H1 (cell line): ENCODE measurements around the gene TBC1D20. TPM values are rescaled to one million over a fixed set of nuclear protein-coding genes. Genes with fewer than 3 reads are reported as not detected.

ENCODE experiments used
- CTCF ChIA-PET: fragments of 300-600 bp; sonication (Branson Sonifier 250); formaldehyde crosslinking; loops from one replicate; lab custom pipeline; 2021; ENCODE audit not compliant: partially characterized antibody; lab: Charles Lee
- POLR2A ChIA-PET: fragments of 300-600 bp; sonication (Branson Sonifier 250); formaldehyde crosslinking; loops from one replicate; lab custom pipeline; 2021; ENCODE audit warnings: inconsistent platforms; ENCODE audit not compliant: partially characterized antibody; lab: Charles Lee
- DNase-seq, 2 experiments: peaks; one replicate each; pipeline versions ENCODE4 v3.0.0 to v3.0.0-alpha.2; 2010 to 2022; ENCODE audit warnings: low spot score in 2 of 2, low read depth in 1 of 2, mixed read lengths in 1 of 2
- FAIRE-seq: peaks from 2 replicates; lab custom pipeline; 2011; peaks lifted over from hg19 to GRCh38; lab: Jason Lieb, UNC
- H2AFZ ChIP-seq: 2 replicates; pipeline ENCODE4 v1.8.1; 2012; ENCODE audit warnings: low read length, inconsistent platforms
- H2AK5ac ChIP-seq: 2 replicates; pipeline ENCODE4 v1.6.1; 2013; ENCODE audit warnings: low read depth, low read length
- H2BK120ac ChIP-seq: replicated peaks from 2 replicates; pipeline ENCODE3; 2013; ENCODE audit warnings: low read depth, low read length, inconsistent platforms
- H2BK12ac ChIP-seq: 2 replicates; pipeline ENCODE4 v1.6.1; 2013; ENCODE audit warnings: low read depth, low read length
- H2BK15ac ChIP-seq: 2 replicates; pipeline ENCODE4 v1.6.1; 2013; ENCODE audit warnings: low read length
- H2BK20ac ChIP-seq: 2 replicates; pipeline ENCODE4 v1.6.1; 2013; ENCODE audit warnings: low read length
- H2BK5ac ChIP-seq: 2 replicates; pipeline ENCODE4 v1.6.1; 2013; ENCODE audit warnings: low read depth, low read length
- H3K14ac ChIP-seq: 2 replicates; pipeline ENCODE4 v1.6.1; 2013; ENCODE audit warnings: inconsistent platforms; ENCODE audit not compliant: insufficient read length
- H3K18ac ChIP-seq: 2 replicates; pipeline ENCODE4 v1.6.1; 2013; ENCODE audit warnings: low read length; ENCODE audit errors: extremely low read depth
- H3K23ac ChIP-seq: 2 replicates; pipeline ENCODE4 v1.6.1; 2013; ENCODE audit warnings: inconsistent platforms; ENCODE audit not compliant: insufficient read length
- H3K23me2 ChIP-seq: 2 replicates; pipeline ENCODE4 v1.6.1; 2013; ENCODE audit warnings: low read depth, low read length
- H3K27ac ChIP-seq: 2 replicates; pipeline ENCODE4 v1.6.1; 2011; ENCODE audit warnings: low read depth, low read length, inconsistent platforms
- H3K27me3 ChIP-seq, 4 experiments: replicated peaks in 1 of 4; 1 replicate in 1 of 4; 2 replicates in 3 of 4; pipeline versions ENCODE4 v1.6.1 to v1.8.1; 2011 to 2013; ENCODE audit warnings: low read length in 3 of 4, mild to moderate bottlenecking in 3 of 4, inconsistent platforms in 2 of 4, mixed read lengths in 2 of 4, moderate library complexity in 1 of 4; ENCODE audit not compliant: control insufficient read depth in 3 of 4, insufficient read depth in 3 of 4; ENCODE audit errors: extremely low read depth in 1 of 4
- H3K36me3 ChIP-seq, 4 experiments: 2 replicates each; pipeline versions ENCODE4 v1.6.1 to v1.8.1; 2011 to 2013; ENCODE audit warnings: mild to moderate bottlenecking in 4 of 4, low read length in 3 of 4, moderate library complexity in 2 of 4, control low read depth in 1 of 4, inconsistent platforms in 1 of 4; ENCODE audit not compliant: insufficient read depth in 4 of 4, control insufficient read depth in 2 of 4
- H3K4ac ChIP-seq: replicated peaks from 2 replicates; pipeline ENCODE3; 2013; ENCODE audit warnings: low read length, low read depth, mixed read lengths, inconsistent platforms; ENCODE audit not compliant: insufficient read length
- H3K4me1 ChIP-seq, 4 experiments: replicated peaks in 1 of 4; 1 replicate in 1 of 4; 2 replicates in 3 of 4; pipeline versions ENCODE4 v1.6.1 to v1.8.1; 2011 to 2013; ENCODE audit warnings: low read length in 3 of 4, inconsistent platforms in 2 of 4, mixed read lengths in 1 of 4; ENCODE audit not compliant: insufficient read depth in 4 of 4, control insufficient read depth in 3 of 4
- H3K4me2 ChIP-seq, 2 experiments: 2 replicates each; pipeline versions ENCODE4 v1.6.1 to v1.8.1; 2011 to 2013; ENCODE audit warnings: low read depth in 2 of 2, low read length in 2 of 2, control low read depth in 1 of 2, inconsistent platforms in 1 of 2, mild to moderate bottlenecking in 1 of 2; ENCODE audit not compliant: insufficient read depth in 1 of 2
- H3K4me3 ChIP-seq, 4 experiments: fragments of 200-600, 300-600 bp in 1 of 4; sonication (generic), shearing (Covaris generic), sonication (Bioruptor Twin) in 1 of 4; 2 replicates each; pipeline versions ENCODE4 v1.5.1 to v1.8.1; 2011 to 2016; ENCODE audit warnings: low read length in 4 of 4, low read depth in 3 of 4, control low read depth in 2 of 4, inconsistent platforms in 2 of 4, mild to moderate bottlenecking in 2 of 4, mixed read lengths in 1 of 4, moderate library complexity in 1 of 4; ENCODE audit not compliant: insufficient read depth in 2 of 4; ENCODE audit errors: extremely low read depth in 1 of 4
- H3K56ac ChIP-seq: replicated peaks from 2 replicates; pipeline ENCODE3; 2013; ENCODE audit warnings: low read depth, mild to moderate bottlenecking, mixed read lengths, low read length, inconsistent platforms; ENCODE audit not compliant: insufficient read length
- H3K79me1 ChIP-seq: 2 replicates; pipeline ENCODE4 v1.6.1; 2013; ENCODE audit warnings: low read depth, low read length, control low read depth
- H3K79me2 ChIP-seq, 2 experiments: 2 replicates each; pipeline versions ENCODE4 v1.6.1 to v1.8.1; 2012 to 2013; ENCODE audit warnings: low read length in 2 of 2, mild to moderate bottlenecking in 2 of 2, inconsistent platforms in 1 of 2; ENCODE audit not compliant: insufficient read depth in 2 of 2, control insufficient read depth in 1 of 2
- H3K9ac ChIP-seq, 4 experiments: replicated peaks in 1 of 4; 1 replicate in 1 of 4; 2 replicates in 3 of 4; pipeline versions ENCODE4 v1.6.1 to v1.8.1; 2011 to 2013; ENCODE audit warnings: low read depth in 3 of 4, low read length in 3 of 4, control low read depth in 2 of 4, mild to moderate bottlenecking in 2 of 4, moderate library complexity in 2 of 4, inconsistent platforms in 1 of 4; ENCODE audit errors: extremely low read depth in 1 of 4
- H3K9me3 ChIP-seq, 2 experiments: 2 replicates each; pipeline versions ENCODE4 v1.6.1 to v1.8.1; 2012 to 2013; ENCODE audit warnings: mild to moderate bottlenecking in 2 of 2, moderate library complexity in 2 of 2, control low read depth in 1 of 2, inconsistent platforms in 1 of 2, low read depth in 1 of 2, low read length in 1 of 2, mixed read lengths in 1 of 2; ENCODE audit not compliant: insufficient read depth in 2 of 2
- H4K20me1 ChIP-seq, 2 experiments: replicated peaks in 1 of 2; 2 replicates each; pipeline versions ENCODE3 to v1.8.1; 2011 to 2013; ENCODE audit warnings: inconsistent platforms in 2 of 2, low read length in 2 of 2, mild to moderate bottlenecking in 1 of 2; ENCODE audit not compliant: insufficient read depth in 2 of 2, control insufficient read depth in 1 of 2
- H4K5ac ChIP-seq: 2 replicates; pipeline ENCODE4 v1.6.1; 2013; ENCODE audit warnings: low read length, low read depth, mixed read lengths, inconsistent platforms; ENCODE audit not compliant: insufficient read length
- H4K8ac ChIP-seq: 2 replicates; pipeline ENCODE4 v1.8.0; 2013; ENCODE audit warnings: mild to moderate bottlenecking, moderate library complexity, low read length, inconsistent platforms; ENCODE audit not compliant: insufficient read depth; ENCODE audit errors: extremely low read depth
- H4K91ac ChIP-seq: replicated peaks from 2 replicates; pipeline ENCODE3; 2013; ENCODE audit warnings: low read length, mixed read lengths, inconsistent platforms; ENCODE audit not compliant: insufficient read length
- BCL11A ChIP-seq, 2 experiments: IDR thresholded peaks; one replicate each; pipeline ENCODE4 v1.6.1; 2011; ENCODE audit warnings: low read depth in 2 of 2, low read length in 2 of 2, mild to moderate bottlenecking in 2 of 2
- CEBPB ChIP-seq: IDR thresholded peaks from 2 replicates; pipeline ENCODE4 v1.6.1; 2012; ENCODE audit warnings: low read depth, low read length
- CHD2 ChIP-seq: IDR thresholded peaks from 2 replicates; pipeline ENCODE4 v1.6.1; 2012; ENCODE audit warnings: low read length, improper control_type of control experiment
- KDM1A ChIP-seq: fragments of 200-600, 300-600 bp; sonication (generic); IDR thresholded peaks from 2 replicates; pipeline ENCODE4 v1.7.1; 2016; ENCODE audit warnings: mild to moderate bottlenecking, low read length, borderline replicate concordance
- MAX ChIP-seq: IDR thresholded peaks from 2 replicates; pipeline ENCODE4 v1.6.1; 2012; ENCODE audit warnings: inconsistent platforms
- NRF1 ChIP-seq: IDR thresholded peaks from 2 replicates; pipeline ENCODE4 v1.6.1; 2011; ENCODE audit warnings: mild to moderate bottlenecking, low read depth, low read length, improper control_type of control experiment
- POLR2AphosphoS5 ChIP-seq: IDR thresholded peaks from 2 replicates; pipeline ENCODE4 v1.6.1; 2011; ENCODE audit warnings: low read depth, low read length
- RBBP5 ChIP-seq: IDR thresholded peaks from 2 replicates; pipeline ENCODE4 v1.7.1; 2012; ENCODE audit warnings: low read depth, mild to moderate bottlenecking, inconsistent platforms, low read length, moderate library complexity, borderline replicate concordance
- RFX5 ChIP-seq: IDR thresholded peaks from 2 replicates; pipeline ENCODE4 v1.6.1; 2011; ENCODE audit warnings: low read depth, low read length, improper control_type of control experiment, borderline replicate concordance
- SRF ChIP-seq: IDR thresholded peaks from 2 replicates; pipeline ENCODE4 v1.6.1; 2011; ENCODE audit warnings: mild to moderate bottlenecking, low read depth, low read length, moderate library complexity
- TAF7 ChIP-seq: optimal IDR thresholded peaks from 2 replicates; pipeline ENCODE3; 2011; ENCODE audit warnings: low read depth, mild to moderate bottlenecking, inconsistent platforms, low read length, moderate library complexity, borderline replicate concordance
- TEAD4 ChIP-seq: IDR thresholded peaks from 2 replicates; pipeline ENCODE4 v1.6.1; 2012; ENCODE audit warnings: low read depth, low read length, inconsistent platforms, mixed read lengths
- WGBS, 2 experiments: shearing (Covaris generic) in 1 of 2; methylation state at CpG; one replicate each; pipeline versions ENCODE4 v1.1.6 to v1.1.7; 2013 to 2015; ENCODE audit warnings: low lambda C conversion rate in 2 of 2, mixed read lengths in 2 of 2, inconsistent platforms in 1 of 2, low coverage in 1 of 2, missing lambda C conversion rate in 1 of 2; ENCODE audit not compliant: insufficient replicate concordance in 2 of 2, insufficient coverage in 1 of 2, insufficient read length in 1 of 2; ENCODE audit errors: extremely low coverage in 1 of 2, missing lambda C conversion rate in 1 of 2; 5-methylcytosine and 5-hydroxymethylcytosine counted together
- polyA plus RNA-seq, 7 experiments: library from polyadenylated mRNA; depleted of rRNA in 3 of 7; stranded (reverse) in 5 of 7; unstranded in 2 of 7; fragments of >200 nt in 5 of 7; fragments of 200-250 nt in 2 of 7; gene quantifications; 1 replicate in 5 of 7; 2 replicates in 1 of 7; 4 replicates in 1 of 7; pipeline versions ENCODE4 v1.2.1 to v1.2.3, GENCODE V29; 2011 to 2013; ENCODE audit warnings: missing spikeins in 2 of 7, mixed read lengths in 2 of 7
- total RNA-seq: library from RNA; stranded (reverse); fragmentation: NEBNext Ultra II Directional; extraction: Animal tissue kit (Norgen Biotek cat#: 25700); gene quantifications from 2 replicates; pipeline ENCODE4 v1.2.1, GENCODE V29; 2021
- TF ChIP-seq, protein P1 (sequence below): IDR thresholded peaks from 2 replicates; pipeline ENCODE4 v1.6.1; 2012; ENCODE audit warnings: low read length, inconsistent platforms

Gene TBC1D20
- total and polyA plus RNA-seq, 2 of the 8 experiments (the other 6 are each of a cell fraction or from before 2014, with no cell fraction given) = 14.5 to 17.1 TPM

- H3K79me1 ChIP-seq = no peaks in the 10 kb centered on the region
- peaks cover 0 to 13% (median 4%) of the 10 kb centered on the region in 4 experiments; a peak in 4 of 8 replicates for H3K36me3 ChIP-seq
- H4K8ac ChIP-seq = no peak overlapping the region
- FAIRE-seq (no peak), DNase-seq (no peak)
- POLR2A ChIA-PET = interaction anchor here (0.9 to 11.8 kb wide), 7 partner anchors 11 to 43 kb away, joined by 3 to 263 read pairs (median 4); partner anchors contain the start of genes RBCK1 and TRIB3
- CTCF ChIA-PET = interaction anchor here (0.7 to 2.1 kb wide), 7 partner anchors 11 to 130 kb away, joined by 3 to 7 read pairs (median 3); no protein-coding TSS in a partner anchor
- H2BK20ac ChIP-seq = no peak overlapping the region
- H3K79me2 ChIP-seq = no peaks in the 10 kb centered on the region
- H3K56ac ChIP-seq = no peak overlapping the region
- H2AK5ac ChIP-seq = no peak overlapping the region
- no peaks in the 10 kb centered on the region for H3K23me2 ChIP-seq
- H3K4me1 ChIP-seq = peaks cover 3 to 7% (median 4%) of the 10 kb centered on the region in 4 experiments; a peak in 4 of 7 replicates
- no peak overlapping the region for H2BK5ac ChIP-seq
- no peak overlapping the region for H3K18ac ChIP-seq
- H2BK120ac ChIP-seq = no peak overlapping the region
- H4K20me1 ChIP-seq = peaks cover 0 to 2% of the 10 kb centered on the region in 2 experiments
- no peak overlapping the region for H2BK15ac ChIP-seq
- no peak overlapping the region for H4K91ac ChIP-seq
- H3K14ac ChIP-seq = no peak overlapping the region
- no peak overlapping the region for H3K23ac ChIP-seq
- no peak overlapping the region for H2BK12ac ChIP-seq
- no peak overlapping the region for H3K27ac ChIP-seq
- no peak overlapping the region for H3K4me3 ChIP-seq
- no peaks in the 10 kb centered on the region for H3K9me3 ChIP-seq
- no peak overlapping the region for H3K4me2 ChIP-seq
- H3K9ac ChIP-seq = no peak overlapping the region
- no peak overlapping the region for H2AFZ ChIP-seq
- H3K4ac ChIP-seq = no peak overlapping the region
- H4K5ac ChIP-seq = no peak overlapping the region
- no peaks in the 10 kb centered on the region for H3K27me3 ChIP-seq
- WGBS, 2 experiments = 98% methylated on average over 24 of the region's 24 CpGs; no CpG with 5 or more reads in 1 of the 2 experiments
- no peak for TF ChIP-seq POLR2AphosphoS5
- no peak for TF ChIP-seq BCL11A (IDR thresholded peaks at IDR 0.05; ENCODE audit: low read depth in 2 of 2, low read length in 2 of 2)
- TF ChIP-seq NRF1 = no peak
- no peak for TF ChIP-seq SRF
- no peak for TF ChIP-seq CEBPB
- TF ChIP-seq, protein P1, sequence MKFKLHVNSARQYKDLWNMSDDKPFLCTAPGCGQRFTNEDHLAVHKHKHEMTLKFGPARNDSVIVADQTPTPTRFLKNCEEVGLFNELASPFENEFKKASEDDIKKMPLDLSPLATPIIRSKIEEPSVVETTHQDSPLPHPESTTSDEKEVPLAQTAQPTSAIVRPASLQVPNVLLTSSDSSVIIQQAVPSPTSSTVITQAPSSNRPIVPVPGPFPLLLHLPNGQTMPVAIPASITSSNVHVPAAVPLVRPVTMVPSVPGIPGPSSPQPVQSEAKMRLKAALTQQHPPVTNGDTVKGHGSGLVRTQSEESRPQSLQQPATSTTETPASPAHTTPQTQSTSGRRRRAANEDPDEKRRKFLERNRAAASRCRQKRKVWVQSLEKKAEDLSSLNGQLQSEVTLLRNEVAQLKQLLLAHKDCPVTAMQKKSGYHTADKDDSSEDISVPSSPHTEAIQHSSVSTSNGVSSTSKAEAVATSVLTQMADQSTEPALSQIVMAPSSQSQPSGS = no peak
- no peak for TF ChIP-seq TAF7
- TF ChIP-seq CHD2 = no peak
- TF ChIP-seq TEAD4 = no peak
- no peak for TF ChIP-seq KDM1A
- TF ChIP-seq RBBP5 = no peak
- no peak for TF ChIP-seq MAX
- TF ChIP-seq RFX5 = no peak
Measured at GRCh38 chr20:396252-396618, 66.1 kb downstream of the TBC1D20 start.
